ENCODE measurements around the gene CDK17.
"Not testable (repeated sequence)": the region's sequence is repeated elsewhere in the genome, so short reads cannot be mapped to it uniquely, and the experiment has no call there.

The CDK17 gene

DNA sequence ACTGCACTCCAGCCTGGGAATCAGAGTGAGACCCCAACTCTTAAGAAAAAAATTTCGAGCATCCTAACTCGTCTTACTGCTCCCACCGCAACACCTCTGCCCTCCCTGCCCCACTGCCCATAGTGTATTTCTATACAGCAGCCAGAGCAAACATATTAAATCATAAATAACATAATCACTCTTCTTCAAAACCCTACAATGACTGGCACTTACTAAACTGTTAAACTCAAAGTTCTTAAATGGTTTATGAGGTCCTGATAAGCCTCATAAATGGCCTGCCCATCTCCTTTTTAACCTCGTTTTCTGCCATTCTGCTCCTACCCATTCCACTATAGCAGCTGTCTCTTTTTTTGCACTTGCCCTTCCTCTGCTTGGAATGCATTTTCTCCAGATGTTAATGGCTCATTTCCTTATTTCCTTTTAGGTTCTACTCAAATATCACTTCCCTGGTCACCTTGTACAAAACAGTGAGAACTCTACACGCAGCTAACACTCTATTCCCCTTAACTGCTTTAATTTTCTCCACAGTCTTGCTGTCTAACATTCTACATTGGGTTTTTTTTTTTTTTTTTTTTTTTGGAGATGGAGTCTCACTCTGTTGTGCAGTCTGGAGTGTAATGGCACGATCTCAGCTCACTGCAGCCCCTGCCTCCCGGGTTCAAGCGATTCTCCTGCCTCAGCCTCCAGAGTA, 45.2 kb downstream of the CDK17 start:
- DNase-seq (ENCODE audit: low read depth in 2 of 2), result no peak

DNA sequence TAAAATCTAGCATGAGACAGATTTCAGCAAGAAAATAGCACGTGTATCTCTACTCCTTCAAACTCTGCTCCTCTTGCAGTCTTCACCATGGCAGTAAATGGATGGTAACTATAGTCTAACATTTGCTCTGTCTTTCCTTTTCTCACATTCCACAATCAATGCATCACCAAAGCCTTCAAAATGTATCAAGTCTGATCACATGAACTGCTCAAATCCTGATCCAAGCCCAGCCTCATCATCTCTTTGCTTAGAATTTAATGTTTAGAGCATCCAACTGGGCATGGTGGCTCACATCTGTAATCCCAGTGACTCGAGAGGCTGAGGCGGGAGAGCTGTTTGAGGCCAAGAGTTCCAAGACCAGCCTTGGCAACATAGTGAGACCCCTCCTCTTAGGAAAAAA, 45.9 kb downstream of the CDK17 start:
- DNase-seq (ENCODE audit: low read depth in 2 of 2), result no peak

DNA sequence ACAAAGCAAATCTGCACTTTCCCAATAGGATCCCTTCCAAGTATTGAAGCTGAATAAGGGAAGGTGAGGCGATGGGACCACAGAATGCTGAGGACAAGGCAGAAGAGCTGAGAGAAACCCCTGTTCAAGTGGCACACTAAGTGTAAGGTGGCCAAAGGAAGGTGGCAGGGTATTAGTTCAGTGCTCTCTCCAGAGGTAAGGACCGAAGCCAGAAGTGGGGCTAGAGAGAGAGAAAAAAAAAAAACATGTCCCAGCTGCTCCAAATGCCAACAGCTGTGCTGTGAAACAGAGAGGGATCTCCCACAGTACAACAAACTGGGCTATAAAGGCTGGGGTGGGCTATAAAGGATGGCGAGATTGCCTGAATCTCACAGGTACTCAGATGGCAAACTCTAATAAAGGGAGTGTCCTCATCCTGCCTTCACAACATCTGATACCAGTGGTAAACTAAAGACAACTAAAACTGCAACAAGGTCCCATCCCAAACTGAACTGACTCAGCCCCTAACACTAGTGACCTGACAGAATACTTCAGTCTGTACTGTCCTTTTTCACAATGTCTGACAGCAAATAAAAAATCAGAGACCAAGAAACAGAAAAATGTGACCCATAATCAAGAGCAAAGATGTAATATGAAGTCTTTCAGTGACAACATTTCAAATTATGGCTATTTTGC, 47.9 kb downstream of the CDK17 start:
- DNase-seq (ENCODE audit: low read depth in 2 of 2), result no peak

DNA sequence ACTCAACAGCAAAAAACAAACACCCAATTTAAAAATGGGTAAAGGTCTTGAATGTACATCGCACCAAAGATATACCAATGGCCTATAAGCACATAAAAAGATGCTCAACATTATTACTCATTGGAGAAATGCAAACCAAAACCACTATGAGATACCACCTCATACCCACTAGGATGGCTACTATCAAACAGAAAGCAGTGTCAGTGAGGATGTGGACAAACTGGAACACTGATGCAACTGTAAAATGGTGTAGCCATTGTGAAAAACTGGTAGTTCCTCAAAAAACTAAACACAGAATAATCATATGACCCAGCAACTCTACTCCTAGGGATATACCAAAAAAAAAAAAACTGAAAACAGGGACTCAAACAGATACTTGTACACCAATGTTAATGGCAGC, 49.3 kb downstream of the CDK17 start:
- DNase-seq (ENCODE audit: low read depth in 2 of 2), result no peak

DNA sequence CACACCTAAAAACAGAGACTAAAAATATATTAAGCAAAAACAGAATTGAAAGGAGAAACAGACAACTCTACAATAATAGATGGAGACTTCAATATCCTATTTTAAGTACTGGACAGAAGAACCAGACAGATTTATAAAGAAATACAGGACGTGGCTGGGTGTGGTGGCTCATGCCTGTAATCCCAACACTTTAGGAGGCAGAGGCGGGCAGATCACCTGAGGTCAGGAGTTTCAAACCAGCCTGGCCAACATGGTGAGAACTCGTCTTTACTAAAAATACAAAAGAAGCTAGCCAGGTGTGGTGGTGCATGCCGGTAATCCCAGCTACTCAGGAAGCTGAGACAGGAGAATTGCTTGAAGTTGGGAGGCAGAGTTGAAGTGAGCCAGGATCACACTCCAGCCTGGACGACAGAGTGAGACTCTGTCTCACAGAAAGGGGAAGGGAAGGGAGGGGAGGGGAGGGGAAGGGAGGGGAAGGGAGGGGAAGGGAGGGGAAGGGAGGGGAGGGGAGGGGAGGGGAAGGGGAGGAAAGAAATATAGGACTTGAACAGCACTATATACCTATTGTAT, 53.0 kb downstream of the CDK17 start:
- no peak for DNase-seq (ENCODE audit: low read depth in 2 of 2)

DNA sequence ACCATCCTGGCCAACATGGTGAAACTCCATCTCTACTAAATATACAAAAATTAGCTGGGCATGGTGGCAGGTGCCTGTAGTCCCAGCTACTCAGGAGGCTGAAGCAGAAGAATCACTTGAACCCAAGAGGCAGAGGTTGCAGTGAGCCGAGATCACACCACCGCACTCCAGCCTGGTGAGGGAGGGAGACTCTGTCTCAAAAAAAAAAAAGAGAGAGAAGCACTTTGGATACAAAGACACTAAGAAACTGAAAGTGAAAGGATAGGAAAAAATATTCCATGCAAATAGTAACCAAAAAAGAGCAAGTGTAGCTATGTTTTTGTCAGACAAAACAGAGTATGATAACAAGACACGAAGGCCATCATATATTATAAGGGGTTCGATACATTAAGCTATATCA, 53.5 kb downstream of the CDK17 start:
- not testable (repeated sequence) for DNase-seq (ENCODE audit: low read depth in 2 of 2)

DNA sequence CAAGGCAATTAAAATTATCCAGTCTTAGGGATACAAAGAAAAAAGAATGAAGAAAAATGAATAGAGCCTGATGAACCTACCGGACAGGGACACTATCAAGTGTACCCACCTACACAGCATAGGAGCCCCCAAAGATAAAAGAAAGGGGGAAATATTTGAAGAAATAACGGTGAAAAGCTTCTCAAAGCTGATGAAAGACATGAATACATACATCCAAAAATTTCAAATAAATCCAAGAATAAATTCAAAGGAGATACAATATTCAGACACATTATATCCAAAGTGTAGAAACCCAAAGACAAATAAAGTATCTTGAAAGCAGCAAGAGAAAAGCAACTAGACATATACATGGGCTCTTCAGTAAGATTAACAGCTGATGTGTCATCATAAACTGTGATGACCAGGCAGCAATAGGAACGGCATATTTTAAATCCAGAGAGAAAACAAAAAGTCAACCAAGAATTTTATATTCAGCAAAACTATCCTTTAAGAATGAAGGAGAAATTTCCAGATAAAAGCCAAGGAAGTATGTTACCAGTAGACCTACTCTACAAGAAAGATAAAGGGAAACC, 56.0 kb downstream of the CDK17 start:
- no peak for DNase-seq (ENCODE audit: low read depth in 2 of 2)

DNA sequence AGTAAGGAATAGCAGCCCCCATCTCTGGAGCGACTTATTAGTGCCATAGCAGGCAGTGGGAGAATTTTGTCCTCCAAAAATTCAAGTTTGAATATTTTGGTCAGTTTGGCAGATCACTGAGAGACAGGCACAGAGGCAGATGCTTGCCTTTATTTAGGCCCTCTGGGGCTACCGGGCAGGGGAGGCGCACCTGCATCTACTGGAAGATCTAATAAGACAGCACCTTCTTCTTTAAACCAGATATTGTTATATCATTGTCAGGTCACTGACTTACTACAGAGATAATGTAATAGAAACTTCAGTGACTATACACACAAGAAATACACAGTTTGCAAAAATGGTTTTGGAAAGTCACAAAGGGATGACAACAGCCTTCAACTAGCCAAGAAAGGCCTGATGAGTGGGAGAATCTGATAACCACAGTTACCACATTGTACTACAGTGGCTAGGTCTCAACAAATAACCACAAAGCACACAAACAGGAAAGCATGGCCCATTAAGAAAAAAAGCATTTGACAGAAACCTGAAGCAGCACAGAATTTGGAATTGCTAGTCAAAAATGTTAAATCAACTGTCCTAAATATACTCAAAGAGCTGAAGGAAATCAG, 56.8 kb downstream of the CDK17 start:
- DNase-seq (ENCODE audit: low read depth in 2 of 2), result no peak

DNA sequence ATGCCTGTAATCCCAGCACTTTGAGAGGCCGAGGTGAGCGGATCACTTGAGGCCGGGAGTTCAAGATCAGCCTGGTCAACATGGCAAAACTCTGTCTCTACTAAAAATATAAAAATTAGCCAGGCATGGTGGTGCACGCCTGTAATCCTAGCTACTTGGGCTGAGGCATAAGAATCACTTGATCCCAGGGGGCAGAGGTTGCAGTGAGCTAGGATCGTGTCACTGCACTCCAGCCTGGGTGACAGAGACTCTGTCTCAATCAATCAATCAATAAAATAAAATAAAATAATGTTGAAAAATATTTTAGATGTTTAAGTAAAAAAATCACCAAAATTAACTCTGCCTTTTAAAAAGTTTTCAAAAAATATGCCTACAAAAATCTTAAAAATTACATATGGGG, 60.6 kb downstream of the CDK17 start:
- DNase-seq (ENCODE audit: low read depth in 2 of 2), result not testable (repeated sequence)

DNA sequence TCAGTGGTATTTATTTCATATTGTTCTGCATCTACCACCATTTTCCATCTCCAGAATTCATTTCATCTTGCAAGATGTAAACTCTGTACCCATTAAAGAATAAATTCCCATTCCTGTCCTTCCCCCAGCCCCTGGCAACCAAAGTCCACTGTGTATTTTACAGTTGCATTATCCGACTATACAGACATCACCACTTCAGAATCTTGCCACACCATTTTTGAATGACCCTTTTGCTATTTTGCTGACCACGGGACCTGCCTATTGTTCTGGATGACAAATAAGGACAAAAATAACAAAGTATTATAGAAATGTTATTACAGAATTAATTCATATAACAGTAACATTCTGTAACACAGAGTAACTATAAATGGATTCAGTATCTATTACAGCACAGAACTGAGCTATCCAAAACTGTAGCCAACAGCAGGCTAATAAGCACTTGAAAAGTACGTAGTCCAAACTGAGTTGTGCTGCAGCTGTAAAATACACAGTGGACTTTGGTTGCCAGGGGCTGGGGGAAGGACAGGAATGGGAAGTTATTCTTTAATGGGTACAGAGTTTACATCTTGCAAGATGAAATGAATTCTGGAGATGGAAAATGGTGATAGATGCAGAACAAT, 61.3 kb downstream of the CDK17 start:
- DNase-seq (ENCODE audit: low read depth in 2 of 2), result no peak

DNA sequence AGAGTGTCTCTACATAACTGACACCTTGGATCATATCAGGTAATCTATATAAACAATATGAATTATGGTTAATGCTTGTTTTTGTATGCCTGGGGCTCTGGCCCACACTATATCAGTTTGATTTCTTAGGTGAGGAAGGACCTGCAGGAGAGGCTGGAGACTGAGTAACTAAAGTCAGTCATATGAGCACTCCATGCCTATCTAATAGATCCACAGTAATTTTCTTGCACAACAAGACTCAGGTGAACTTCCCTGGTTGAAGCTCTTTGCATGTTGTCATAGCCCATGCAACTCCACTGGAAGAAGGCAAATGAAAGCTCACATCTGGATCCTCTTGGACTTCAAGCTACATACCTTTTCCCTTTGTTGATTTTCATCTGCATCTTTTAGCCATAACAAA, 62.3 kb downstream of the CDK17 start:
- DNase-seq (ENCODE audit: low read depth in 2 of 2), result no peak

DNA sequence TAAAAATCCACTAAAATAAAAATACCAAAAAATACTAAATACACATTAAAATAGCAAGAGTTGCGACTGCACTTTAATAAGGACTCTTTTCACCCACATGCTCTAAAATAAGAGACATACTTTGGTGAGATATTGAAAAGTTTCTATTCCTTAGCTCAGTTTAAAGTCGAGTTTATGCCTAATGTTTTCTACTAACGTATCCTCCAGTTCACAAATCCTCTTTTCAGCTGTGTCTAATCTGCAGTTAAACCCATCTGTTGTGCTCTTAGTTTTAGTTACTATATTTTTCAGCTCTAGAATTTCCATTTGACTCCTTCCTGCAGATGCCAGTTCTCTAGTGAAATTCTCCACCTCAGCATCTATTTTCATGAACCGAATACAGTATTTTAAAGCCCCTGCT, 63.8 kb downstream of the CDK17 start:
- no peak for DNase-seq (ENCODE audit: low read depth in 2 of 2)

DNA sequence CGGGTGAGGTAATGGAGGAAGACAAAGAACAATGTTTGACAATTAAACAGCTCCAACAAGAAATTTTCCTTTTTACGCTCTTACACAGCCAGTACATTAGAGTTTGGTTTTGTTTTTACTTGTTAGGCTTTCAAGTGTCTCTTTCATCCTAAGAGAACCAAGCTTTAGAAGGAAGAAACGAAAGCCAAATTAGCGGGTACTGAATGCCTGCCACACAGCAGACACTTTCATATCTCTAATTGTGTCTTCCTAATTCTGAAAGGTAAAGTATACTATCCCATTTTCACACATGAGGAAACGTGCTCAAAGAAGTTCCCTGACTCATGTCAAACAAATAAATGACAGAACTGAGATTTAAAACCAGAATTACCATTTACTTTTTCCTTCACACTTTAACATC, 65.0 kb downstream of the CDK17 start:
- DNase-seq (ENCODE audit: low read depth in 2 of 2), result no peak

DNA sequence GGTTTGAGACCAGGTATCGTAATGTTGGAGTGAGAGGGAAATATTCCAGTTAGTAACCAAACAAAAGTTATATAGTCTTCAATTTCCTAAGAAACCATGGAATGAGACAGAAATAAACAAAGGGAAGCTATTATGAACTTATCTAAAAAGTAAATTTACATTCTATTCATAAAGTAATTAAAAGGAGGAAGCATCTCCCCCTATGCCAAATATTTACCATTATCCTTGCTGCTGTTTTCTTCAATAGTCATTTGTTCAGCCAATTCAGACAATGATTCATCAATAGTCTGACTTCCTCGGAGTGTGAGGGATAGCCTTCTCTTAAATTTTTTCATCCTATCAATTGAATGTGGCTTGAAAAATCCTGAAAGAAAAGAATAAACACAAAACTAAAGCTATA, 65.7 kb downstream of the CDK17 start:
- DNase-seq (ENCODE audit: low read depth in 2 of 2), result no peak

DNA sequence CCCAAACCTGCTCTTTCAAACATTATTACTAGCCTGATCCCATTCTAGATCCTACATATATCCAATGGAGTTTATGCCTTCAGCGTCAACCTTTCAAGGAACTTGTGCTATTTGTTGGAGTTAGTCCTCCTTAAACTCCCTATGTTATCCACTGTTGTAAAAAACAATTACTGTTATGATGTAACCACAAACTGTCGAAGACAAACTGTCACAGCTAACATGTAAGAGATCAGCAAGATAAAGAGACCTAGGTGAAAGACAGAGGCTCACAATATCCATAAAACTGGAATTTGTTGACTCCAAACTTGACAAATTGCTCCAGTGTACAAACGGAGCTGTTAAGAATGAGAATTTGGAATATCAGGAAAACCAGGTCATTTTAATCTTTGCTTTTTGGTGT, 70.7 kb downstream of the CDK17 start:
- DNase-seq (ENCODE audit: low read depth in 2 of 2), result no peak

DNA sequence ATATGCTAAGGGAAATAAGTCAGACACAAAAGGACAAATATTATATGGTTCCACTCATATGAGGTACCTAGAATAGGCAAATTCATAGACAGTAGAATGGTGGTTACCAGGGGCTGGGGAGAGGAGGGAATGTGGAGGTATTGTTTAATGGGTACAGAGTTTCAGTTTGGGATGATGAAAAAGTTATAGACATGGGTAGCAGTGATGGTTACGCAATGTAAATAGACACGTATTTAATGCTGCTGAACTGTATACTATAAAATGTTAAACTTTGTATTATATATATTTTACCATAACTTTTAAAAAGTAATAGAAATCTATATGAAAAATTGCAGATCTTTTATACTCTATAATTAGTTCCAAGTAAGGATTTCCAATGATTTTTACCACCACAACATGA, 71.2 kb downstream of the CDK17 start:
- no peak for DNase-seq (ENCODE audit: low read depth in 2 of 2)

DNA sequence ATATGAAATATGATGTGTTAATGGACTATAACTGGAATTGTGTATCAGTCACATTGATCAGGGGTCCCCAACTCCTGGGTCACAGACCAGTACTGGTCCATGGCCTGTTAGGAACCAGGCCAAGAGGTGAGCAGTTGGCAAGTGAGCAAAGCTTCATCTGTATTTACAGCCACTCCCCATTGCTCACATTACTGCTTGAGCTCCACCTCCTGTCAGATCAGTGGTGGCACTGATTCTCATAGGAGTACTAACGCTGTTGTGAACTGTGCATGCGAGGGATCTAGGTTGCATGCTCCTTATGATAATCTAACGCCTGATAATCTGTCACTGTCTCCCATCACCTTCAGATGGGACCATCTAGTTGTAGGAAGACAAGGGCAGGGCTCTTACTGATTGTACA, 72.3 kb downstream of the CDK17 start:
- no peak for DNase-seq (ENCODE audit: low read depth in 2 of 2)

DNA sequence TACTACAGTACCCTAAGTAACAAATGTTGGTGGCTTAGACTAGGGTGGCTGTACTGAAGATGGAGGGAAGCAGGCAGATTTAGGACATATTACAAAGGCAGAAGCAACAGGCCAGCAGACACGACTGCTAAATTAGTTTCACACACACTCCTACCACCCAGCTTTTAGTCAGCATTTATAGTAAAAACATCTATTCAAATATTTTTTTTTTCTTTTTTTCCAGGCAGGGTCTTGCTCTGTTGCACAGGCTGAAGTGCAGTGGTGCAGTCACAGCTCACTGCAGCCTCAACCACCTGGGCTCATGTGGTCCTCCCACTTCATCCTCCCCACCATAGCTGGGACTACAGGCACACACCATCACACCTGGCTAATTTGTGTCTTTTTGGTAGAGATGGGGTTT, 72.9 kb downstream of the CDK17 start:
- no peak for DNase-seq (ENCODE audit: low read depth in 2 of 2)

DNA sequence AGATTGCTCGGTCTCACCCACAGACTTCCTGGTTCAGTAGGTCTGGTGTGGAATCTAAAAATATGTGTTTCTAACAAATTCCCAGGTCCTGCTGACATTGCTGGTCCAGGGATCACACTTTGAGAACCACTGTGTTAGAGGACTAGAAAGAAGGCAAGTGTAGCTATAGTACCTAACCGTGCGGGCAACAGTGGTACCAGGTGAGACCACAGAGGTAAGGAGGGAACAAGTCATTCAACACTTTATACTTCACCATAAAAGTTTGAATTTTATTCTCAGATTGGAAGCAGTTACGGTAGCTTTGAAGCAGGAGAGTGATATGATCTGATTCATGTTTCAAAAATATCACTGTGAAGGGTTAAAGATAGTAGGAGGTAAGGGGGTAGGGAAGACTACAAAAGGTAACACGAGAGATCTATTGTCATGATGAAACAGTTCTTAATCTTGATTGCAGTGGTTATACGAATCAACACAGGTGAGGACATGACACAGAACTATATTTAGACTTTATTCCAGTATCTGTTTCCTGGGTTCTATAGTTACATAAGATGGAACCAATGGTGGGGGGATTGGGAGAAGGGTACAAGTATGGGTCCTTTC, 73.5 kb downstream of the CDK17 start:
- no peak for DNase-seq (ENCODE audit: low read depth in 2 of 2)

DNA sequence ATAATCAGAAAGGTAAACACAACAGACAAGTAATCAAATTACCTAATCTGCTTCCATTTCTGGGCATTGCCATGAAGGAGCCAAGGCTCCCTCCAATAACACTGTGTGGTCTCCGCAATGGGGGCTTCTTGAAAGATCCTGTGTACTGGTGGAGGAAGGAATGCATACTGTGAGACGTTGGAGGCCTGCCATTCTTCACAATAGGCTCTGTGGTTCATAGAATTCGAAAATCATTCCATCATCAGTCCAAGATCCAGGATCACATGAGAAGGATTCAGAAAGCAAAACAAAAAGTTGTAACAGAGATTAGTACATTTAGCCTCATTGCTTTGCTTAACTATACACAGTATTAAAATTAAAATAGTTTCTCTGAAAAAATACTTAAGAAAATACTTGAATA, 76.3 kb downstream of the CDK17 start:
- DNase-seq (ENCODE audit: low read depth in 2 of 2), result no peak

DNA sequence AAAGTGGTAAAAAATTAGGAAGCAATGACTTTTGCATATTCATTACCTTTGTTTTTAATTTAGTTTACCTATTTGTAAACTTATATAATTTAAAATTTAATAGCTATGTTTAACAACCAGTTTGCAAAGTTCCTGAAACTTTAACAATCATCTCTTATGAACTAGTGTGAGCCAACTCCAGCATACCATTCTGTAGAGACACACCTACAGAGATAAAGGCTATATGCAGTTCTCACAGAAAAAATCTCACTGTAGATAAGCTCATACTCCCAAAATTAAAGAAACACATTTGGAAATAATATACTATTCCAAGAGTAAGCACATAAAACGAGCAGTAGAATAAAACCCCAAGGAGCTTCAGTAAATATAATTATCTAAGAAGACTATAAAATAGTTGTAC, 77.5 kb downstream of the CDK17 start:
- no peak for DNase-seq (ENCODE audit: low read depth in 2 of 2)

DNA sequence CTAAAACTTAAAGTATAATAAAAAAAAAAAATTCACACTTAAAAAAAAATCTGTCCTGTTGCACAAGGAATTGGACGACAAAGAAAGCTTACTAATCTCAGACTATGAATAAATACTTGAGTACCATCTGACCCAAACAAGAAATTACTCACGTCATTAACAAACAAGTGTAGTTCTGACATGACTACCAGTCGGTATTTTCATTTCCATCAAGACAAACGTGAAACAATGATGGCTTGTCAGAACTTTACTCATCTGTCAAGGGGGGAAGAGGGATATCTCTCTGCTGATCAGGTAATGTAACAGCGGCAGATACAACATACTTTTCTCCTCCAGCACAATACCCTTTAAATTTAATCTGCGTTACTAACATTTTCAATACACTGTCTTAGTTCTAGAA, 78.3 kb downstream of the CDK17 start:
- DNase-seq (ENCODE audit: low read depth in 2 of 2), result no peak
